D721Med (cell line): ENCODE measurements around the gene ERC2.

ENCODE experiments used
- DNase-seq: peaks from one replicate; pipeline ENCODE4 v3.0.0; 2011; ENCODE audit warnings: low spot score; ENCODE audit not compliant: insufficient read length
- FAIRE-seq: peaks from 2 replicates; lab custom pipeline; 2011; peaks lifted over from hg19 to GRCh38; lab: Jason Lieb, UNC
- TF ChIP-seq, protein P1 (sequence below): IDR thresholded peaks from 2 replicates; pipeline ENCODE4 v1.5.1; 2012; ENCODE audit warnings: mild to moderate bottlenecking, control low read depth; ENCODE audit not compliant: insufficient read depth; ENCODE audit errors: missing control alignments

Gene ERC2

DNA sequence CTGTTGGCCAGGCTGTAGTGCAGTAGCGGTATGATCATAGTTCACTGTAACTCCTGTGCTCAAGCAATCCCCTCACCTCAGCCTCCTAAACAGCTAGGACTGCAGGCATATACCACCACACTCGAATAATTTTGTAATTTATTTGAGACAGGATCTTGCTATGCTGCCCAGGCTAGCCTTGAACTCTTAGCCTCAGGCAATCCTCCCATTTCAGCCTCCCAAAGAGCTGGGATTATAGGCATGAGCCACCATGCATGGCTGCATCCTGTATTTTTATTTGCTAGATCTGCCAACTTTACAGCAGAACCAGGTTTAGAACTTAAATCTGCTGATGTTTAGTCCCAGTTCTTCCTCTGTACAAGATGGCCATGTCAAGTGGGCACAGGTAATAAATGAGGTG is 69.6 kb downstream of the ERC2 start:
- no peak for DNase-seq
- FAIRE-seq: no peak
- TF ChIP-seq, protein P1, sequence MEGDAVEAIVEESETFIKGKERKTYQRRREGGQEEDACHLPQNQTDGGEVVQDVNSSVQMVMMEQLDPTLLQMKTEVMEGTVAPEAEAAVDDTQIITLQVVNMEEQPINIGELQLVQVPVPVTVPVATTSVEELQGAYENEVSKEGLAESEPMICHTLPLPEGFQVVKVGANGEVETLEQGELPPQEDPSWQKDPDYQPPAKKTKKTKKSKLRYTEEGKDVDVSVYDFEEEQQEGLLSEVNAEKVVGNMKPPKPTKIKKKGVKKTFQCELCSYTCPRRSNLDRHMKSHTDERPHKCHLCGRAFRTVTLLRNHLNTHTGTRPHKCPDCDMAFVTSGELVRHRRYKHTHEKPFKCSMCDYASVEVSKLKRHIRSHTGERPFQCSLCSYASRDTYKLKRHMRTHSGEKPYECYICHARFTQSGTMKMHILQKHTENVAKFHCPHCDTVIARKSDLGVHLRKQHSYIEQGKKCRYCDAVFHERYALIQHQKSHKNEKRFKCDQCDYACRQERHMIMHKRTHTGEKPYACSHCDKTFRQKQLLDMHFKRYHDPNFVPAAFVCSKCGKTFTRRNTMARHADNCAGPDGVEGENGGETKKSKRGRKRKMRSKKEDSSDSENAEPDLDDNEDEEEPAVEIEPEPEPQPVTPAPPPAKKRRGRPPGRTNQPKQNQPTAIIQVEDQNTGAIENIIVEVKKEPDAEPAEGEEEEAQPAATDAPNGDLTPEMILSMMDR: no peak

DNA sequence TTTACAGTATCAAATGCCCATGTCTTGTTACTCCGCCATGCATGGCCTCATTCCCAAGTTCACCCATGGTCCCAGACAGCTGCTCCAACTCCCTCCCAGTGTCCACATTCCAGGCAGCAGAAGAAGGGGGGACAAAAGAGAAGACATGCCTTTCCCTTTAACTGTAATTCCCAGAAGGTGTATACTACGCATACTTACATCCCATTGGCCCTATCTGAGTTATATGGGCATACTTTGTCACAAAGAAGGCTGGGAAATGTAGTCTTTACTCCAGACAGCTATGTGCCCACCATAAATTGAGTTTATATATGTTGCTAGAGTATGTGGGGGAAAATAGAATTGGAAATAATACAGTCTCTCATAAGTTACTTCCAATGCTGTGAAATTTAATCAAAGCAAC is 70.5 kb downstream of the ERC2 start:
- DNase-seq (no peak), FAIRE-seq (no peak)
- TF ChIP-seq, protein P1: no peak

DNA sequence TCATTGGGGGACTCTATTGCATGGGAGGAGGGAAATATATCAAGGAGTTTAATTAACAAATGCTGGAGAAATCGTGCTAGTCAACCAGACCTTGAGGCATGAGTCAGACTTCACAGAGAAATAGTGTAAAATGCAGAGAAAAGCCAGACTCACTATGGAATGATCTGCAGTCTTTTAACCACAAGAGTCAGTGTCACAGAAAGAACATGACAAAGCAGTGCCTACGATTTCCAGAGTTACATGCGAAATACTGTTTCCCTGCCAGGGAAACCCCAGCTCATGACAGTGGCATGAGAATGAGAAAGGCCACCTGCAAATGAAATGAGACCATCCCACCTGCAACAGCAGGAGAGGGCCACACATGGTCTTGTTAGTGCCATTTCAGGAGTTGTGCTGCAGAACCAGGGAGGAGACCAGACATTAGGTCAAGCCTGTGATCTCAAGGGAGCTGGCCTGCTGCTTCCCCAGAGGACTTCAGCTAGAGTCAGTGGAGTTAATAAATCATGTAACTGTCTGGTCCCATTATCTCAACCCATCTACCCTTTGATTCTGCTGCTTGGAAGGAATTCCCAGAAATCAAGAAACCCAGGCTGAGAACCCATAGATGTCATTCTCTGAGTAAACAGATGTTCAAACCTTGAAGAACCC is 79.0 kb downstream of the ERC2 start:
- no peak for DNase-seq
- TF ChIP-seq, protein P1: no peak
- no peak for FAIRE-seq

DNA sequence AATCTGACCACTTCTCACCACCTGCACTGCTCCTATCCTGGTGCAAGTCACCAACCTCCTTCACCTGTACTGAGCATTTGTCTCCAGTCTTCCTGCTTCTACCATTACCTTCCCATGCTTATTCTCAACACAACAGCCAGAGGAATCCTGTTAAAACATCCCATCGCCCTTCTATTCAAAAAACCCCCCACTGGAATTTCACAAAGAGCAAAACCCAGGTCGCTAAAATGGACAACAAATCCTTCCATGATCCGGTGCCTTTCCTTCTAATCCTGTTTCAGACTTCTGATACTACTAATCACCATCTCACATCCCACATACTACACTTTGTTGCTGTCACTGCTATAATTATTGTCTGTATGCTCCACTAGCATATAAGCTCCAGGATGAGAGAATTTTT is 85.2 kb downstream of the ERC2 start:
- no peak for DNase-seq
- no peak for FAIRE-seq
- TF ChIP-seq, protein P1: no peak

DNA sequence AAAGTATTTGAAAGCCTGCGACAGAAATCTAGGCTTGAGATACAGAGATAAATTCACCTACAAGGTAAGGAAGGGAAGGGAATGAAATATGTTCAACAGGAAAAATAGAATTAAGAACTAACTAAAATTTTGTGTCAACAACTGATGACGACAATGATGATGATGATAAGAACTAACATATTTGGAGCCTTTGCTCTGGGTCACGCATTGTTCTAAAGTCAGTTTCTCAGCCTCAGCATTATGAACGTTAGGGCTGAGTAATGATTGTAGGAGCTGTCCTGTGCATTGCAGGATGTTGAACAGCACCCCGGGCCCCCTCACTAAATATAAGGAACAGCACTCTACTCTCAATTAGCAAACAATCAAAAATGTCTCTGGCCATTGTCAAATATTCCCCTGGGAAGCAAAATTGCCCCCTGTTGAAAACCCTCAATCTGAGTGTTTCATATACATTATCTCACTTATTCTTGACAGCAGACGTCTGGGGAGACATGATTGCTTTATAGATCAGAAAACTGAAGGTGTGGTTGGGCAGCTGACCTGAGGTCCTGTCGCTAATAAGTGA is 88.5 kb downstream of the ERC2 start:
- TF ChIP-seq, protein P1: no peak
- FAIRE-seq (no peak), DNase-seq (no peak)

DNA sequence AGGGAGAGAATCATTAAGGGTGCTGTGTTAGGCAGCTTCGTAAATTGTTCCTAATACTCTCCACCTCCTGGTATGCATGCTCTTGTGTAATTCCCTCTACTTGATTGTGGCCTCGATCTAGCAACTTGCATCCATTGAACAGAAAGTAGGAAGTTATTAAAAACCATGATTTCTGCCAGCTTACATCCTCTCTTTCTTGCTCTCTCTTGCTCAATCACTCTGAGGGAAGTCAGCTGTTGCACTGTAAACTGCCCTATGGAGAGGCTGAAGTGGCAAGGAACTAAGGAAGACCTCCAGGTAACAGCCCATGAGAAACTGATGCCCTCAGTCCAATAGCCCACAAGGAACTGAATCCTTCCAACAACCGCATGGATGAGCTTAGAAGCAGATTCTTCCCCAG is 92.6 kb downstream of the ERC2 start:
- DNase-seq: no peak
- TF ChIP-seq, protein P1: no peak
- no peak for FAIRE-seq

DNA sequence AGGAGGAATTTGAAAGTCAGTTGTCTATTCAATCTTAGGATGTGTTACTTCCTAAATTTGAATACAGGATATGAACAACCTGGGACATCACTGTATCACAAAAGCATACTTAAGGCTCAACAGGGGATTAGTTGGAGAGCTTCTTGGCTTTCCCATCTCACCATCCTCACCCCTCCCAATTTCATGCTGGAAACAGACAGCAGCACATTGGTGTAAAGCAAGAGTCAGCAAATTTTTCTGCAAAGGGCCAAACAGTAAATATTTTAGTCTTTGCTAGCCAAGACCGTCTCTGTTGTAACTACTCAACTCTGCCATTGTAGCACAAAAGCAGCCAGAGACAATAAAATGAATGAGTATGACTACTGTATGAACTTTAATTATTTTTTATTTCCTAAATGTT is 94.9 kb downstream of the ERC2 start:
- DNase-seq (no peak), FAIRE-seq (no peak)

More for the DNA sequence above, 94.9 kb downstream of the ERC2 start:
- TF ChIP-seq, protein P1: no peak
